ENCODE data around the gene DAGLB. TPM values are rescaled to one million over a fixed set of nuclear protein-coding genes. Genes with fewer than 3 reads are reported as not detected.

Gene DAGLB
- total RNA-seq, 1 experiment from 2014 or later, result 33.6 TPM

GRCh38 chr7:6417408-6417807 is 30.3 kb downstream of the DAGLB start:
- POLR2A ChIA-PET, result no interaction called here
- DNase-seq (ENCODE audit: low spot score) (no peak), ATAC-seq (no peak)
- Mint-ChIP-seq H3K4me3 (no peak overlapping the region), H3K36me3 (peaks cover 75% of the 10 kb centered on the region), H3K4me1 (peaks cover 5% of the 10 kb centered on the region), H3K9me3 (peaks cover 14% of the 10 kb centered on the region), H3K27me3 (ENCODE audit: low read depth) (no peaks in the 10 kb centered on the region; the same call in 1 of the 2 replicates), H3K27ac (no peak overlapping the region)
- TF ChIP-seq NFE2L1 (CRISPR knock-in tag; IDR thresholded peaks at IDR 0.05), result no peak
- TF ChIP-seq ZNF121 (CRISPR knock-in tag; IDR thresholded peaks at IDR 0.05), result peak; percentile 41; the same call in 1 of the 2 replicates
- TF ChIP-seq AFF4 (CRISPR knock-in tag; IDR thresholded peaks at IDR 0.05; ENCODE audit: borderline replicate concordance), result no peak
- TF ChIP-seq NR3C1 (CRISPR knock-in tag; conservative IDR thresholded peaks at IDR 0.05; ENCODE audit: low read depth), result no peak
- no peak for TF ChIP-seq MXD4 (CRISPR knock-in tag; IDR thresholded peaks at IDR 0.05; ENCODE audit: borderline replicate concordance)
- CTCF ChIA-PET, result interaction anchor here (0.5 kb wide), 1 partner anchor 1572 kb away, joined by 3 read pairs; no protein-coding TSS in a partner anchor

GRCh38 chr7:6416516-6417145 is 31.1 kb downstream of the DAGLB start:
- H3K9me3 Mint-ChIP-seq, result peaks cover 7% of the 10 kb centered on the region; the same call in 1 of the 2 replicates
- H3K4me1 Mint-ChIP-seq, result peaks cover 5% of the 10 kb centered on the region
- H3K27ac Mint-ChIP-seq, result peak overlapping the region; percentile 83
- no peak overlapping the region for H3K4me3 Mint-ChIP-seq
- ChIA-PET POLR2A (interaction anchor here (0.6 kb wide), 1 partner anchor 36 kb away, joined by 7 read pairs; no protein-coding TSS in a partner anchor), CTCF (interaction anchor here (0.5 to 1.2 kb wide), 4 partner anchors 24 to 1571 kb away, joined by 3 to 4 read pairs (median 3); no protein-coding TSS in a partner anchor)
- peak; percentile 50 for DNase-seq (ENCODE audit: low spot score)
- no peaks in the 10 kb centered on the region; the same call in 1 of the 2 replicates for H3K27me3 Mint-ChIP-seq (ENCODE audit: low read depth)
- peaks cover 74% of the 10 kb centered on the region for H3K36me3 Mint-ChIP-seq
- peak; percentile 93 for ATAC-seq
- no peak for TF ChIP-seq CBFB (CRISPR knock-in tag; IDR thresholded peaks at IDR 0.05; ENCODE audit: low read depth)
- no peak for TF ChIP-seq E2F4 (CRISPR knock-in tag; IDR thresholded peaks at IDR 0.05; ENCODE audit: borderline replicate concordance, low read depth)
- no peak for TF ChIP-seq USF1 (CRISPR knock-in tag; IDR thresholded peaks at IDR 0.05)
- TF ChIP-seq HMGXB4 (CRISPR knock-in tag; IDR thresholded peaks at IDR 0.05), result no peak
- TF ChIP-seq ZNF532 (CRISPR knock-in tag; IDR thresholded peaks at IDR 0.05; ENCODE audit: borderline replicate concordance), result no peak
- no peak for TF ChIP-seq CTCF (IDR thresholded peaks at IDR 0.05)
- TF ChIP-seq RORB (CRISPR knock-in tag; IDR thresholded peaks at IDR 0.05), result no peak
- no peak for TF ChIP-seq NR2C2 (CRISPR knock-in tag; IDR thresholded peaks at IDR 0.05)
- no peak for TF ChIP-seq ESRRA (CRISPR knock-in tag; IDR thresholded peaks at IDR 0.05; ENCODE audit: borderline replicate concordance)
- TF ChIP-seq PRRX2 (CRISPR knock-in tag; IDR thresholded peaks at IDR 0.05), result no peak
- no peak for TF ChIP-seq STAT6 (CRISPR knock-in tag; conservative IDR thresholded peaks at IDR 0.05; ENCODE audit: low read depth)
- TF ChIP-seq ZNF138 (CRISPR knock-in tag; conservative IDR thresholded peaks at IDR 0.05), result no peak
